HUES64 (cell line): ENCODE measurements around the gene TMEM59L.

ENCODE experiments used
- H3K27ac ChIP-seq: 2 replicates; pipeline ENCODE4 v1.7.0; 2013; ENCODE audit warnings: low read depth, low read length, inconsistent platforms
- H3K27me3 ChIP-seq: 2 replicates; pipeline ENCODE4 v1.6.1; 2013; ENCODE audit warnings: mild to moderate bottlenecking, low read length; ENCODE audit not compliant: insufficient read depth
- H3K36me3 ChIP-seq: 2 replicates; pipeline ENCODE4 v1.6.1; 2013; ENCODE audit warnings: mild to moderate bottlenecking, low read length; ENCODE audit not compliant: insufficient read depth
- H3K4me1 ChIP-seq: 2 replicates; pipeline ENCODE4 v1.6.1; 2013; ENCODE audit warnings: mild to moderate bottlenecking, low read length, moderate library complexity; ENCODE audit not compliant: insufficient read depth
- H3K4me3 ChIP-seq: 2 replicates; pipeline ENCODE4 v1.5.1; 2013; ENCODE audit warnings: mild to moderate bottlenecking, low read length, moderate library complexity
- H3K9ac ChIP-seq: 2 replicates; pipeline ENCODE4 v1.6.1; 2013; ENCODE audit warnings: mild to moderate bottlenecking, low read depth, low read length
- H3K9me3 ChIP-seq: 2 replicates; pipeline ENCODE4 v1.6.1; 2013; ENCODE audit warnings: low read depth, low read length; ENCODE audit not compliant: insufficient read depth
- WGBS: fragments of 150-250, 120-280 bp; methylation state at CpG from one replicate; pipeline ENCODE4 v1.1.7; 2013; ENCODE audit warnings: missing lambda C conversion rate; 5-methylcytosine and 5-hydroxymethylcytosine counted together

The TMEM59L gene

DNA sequence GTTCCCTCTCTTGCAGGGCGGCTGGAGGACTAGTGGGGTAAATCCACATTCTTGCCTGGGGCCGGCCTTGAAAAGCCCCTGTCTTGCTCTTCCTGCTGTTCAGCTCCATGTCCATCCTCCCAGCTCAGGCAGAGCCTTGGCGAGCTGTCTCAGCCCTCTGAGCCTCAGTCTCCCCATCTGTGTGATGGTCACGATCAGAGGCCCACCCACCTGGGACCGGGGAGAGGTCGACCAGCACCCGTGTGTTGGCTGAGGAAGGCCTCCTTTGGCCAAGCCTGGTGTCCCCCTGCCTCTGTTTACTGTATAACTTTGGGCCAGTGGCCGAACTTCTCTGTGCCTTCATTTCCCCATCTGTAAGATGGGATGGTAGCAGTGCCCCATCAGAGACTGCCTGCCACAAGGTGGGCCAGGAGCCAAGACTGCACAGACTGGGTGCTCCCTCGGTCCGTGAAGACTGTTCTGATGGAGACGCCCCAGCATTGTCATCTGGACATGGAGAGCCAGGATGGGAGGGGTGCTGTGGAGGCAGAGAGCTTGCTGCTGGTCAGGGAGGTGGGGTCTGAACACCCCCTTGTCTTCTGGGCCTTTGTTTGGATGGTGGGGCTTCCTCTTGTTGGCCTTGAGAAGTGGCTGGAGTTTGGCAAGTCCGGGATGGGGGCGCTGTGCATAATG, 42.6 kb downstream of the TMEM59L start:
- Histone ChIP-seq H3K4me3 (no peak overlapping the region), H3K9ac (no peak overlapping the region), H3K4me1 (peaks cover 17% of the 10 kb centered on the region), H3K9me3 (no peaks in the 10 kb centered on the region), H3K27ac (no peak overlapping the region), H3K36me3 (no peaks in the 10 kb centered on the region), H3K27me3 (peaks cover 4% of the 10 kb centered on the region; the same call in 1 of the 2 replicates)
- WGBS, result 96% methylated on average over 13 of the region's 13 CpGs

DNA sequence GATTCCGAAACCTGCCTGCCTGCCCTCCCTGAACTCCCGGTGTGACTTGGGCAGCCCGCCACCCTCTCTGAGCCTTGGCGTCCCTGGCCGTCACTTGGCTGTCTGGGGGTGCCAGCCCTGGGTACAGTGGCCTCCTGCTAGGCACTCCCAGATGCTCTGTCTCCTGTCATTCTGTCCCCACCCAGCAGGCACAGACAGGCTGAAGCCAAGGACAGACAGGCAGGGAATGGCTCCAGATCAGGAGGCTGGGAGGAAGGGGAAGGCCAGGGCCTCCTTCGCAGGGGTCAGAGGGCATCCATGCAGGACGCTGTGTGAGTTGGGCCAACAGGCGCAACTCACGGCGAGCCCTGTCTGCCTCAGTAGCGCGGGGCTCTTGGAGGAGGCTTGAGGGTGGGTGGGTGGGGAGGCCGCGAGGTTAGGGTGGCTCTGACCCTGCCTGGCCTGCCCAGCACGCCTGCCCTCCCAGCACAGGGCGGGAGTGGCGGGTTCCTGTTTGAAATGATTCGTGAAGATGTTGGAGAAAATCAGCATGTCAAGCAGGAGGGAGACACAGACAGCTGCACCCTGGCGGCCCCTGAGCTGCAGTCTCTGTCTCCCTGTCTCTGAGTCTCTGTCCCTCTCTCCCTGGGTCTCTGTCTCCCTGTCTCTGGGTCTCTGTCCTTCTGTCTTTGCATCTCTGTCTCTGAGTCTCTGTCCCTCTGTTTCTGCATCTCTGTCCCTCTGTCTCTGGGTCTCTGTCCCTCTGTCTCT, 43.8 kb downstream of the TMEM59L start:
- WGBS, result 90% methylated on average over 19 of the region's 19 CpGs
- Histone ChIP-seq H3K27ac (no peak overlapping the region), H3K4me3 (no peak overlapping the region), H3K9me3 (no peaks in the 10 kb centered on the region), H3K27me3 (peaks cover 4% of the 10 kb centered on the region; the same call in 1 of the 2 replicates), H3K9ac (no peak overlapping the region), H3K36me3 (no peaks in the 10 kb centered on the region), H3K4me1 (peaks cover 14% of the 10 kb centered on the region)

DNA sequence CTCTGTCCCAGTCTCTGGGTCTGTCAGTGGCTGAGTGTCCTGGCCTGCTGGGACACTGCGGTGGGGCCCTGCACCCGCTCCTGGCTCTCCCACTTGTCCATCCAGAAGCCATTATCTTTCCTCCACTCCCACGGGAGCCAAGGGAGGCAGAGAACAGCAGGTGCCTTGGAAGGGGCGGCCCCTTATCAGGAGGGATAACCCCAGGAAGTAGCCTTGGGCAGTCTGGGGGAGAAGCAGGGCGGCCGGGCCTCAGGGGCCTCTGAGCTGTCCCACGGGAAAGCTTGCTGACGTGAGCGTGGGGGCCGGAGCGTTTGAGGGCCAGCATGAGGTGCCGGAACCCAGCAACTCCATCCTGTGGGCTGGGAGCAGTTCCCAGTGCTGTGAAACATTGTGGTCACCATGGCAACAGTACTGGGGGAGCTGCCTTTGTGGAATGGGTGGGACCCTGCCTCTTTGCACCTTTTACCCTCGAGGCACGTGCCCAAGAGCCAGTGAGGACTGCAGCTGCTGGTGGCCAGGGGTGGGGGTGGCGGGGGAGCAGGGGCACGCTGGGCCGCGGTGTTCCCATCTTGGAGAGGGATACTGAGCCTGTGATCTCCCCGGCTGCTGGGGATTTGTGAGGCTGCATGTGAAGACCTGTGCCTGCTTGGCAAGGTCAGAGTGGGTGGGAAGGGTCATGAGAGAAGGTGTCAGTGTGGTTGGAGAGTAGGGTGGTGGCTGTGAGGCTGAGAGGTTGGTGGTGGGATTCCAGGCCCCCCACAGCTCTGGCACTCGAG, 45.1 kb downstream of the TMEM59L start:
- Histone ChIP-seq H3K9ac (no peak overlapping the region; the same call in 1 of the 2 replicates), H3K4me1 (peaks cover 12% of the 10 kb centered on the region; the same call in 1 of the 2 replicates), H3K36me3 (no peaks in the 10 kb centered on the region), H3K4me3 (no peak overlapping the region), H3K27me3 (peaks cover 4% of the 10 kb centered on the region; the same call in 1 of the 2 replicates), H3K27ac (no peak overlapping the region), H3K9me3 (no peaks in the 10 kb centered on the region)
- 59% methylated on average over 20 of the region's 20 CpGs for WGBS

DNA sequence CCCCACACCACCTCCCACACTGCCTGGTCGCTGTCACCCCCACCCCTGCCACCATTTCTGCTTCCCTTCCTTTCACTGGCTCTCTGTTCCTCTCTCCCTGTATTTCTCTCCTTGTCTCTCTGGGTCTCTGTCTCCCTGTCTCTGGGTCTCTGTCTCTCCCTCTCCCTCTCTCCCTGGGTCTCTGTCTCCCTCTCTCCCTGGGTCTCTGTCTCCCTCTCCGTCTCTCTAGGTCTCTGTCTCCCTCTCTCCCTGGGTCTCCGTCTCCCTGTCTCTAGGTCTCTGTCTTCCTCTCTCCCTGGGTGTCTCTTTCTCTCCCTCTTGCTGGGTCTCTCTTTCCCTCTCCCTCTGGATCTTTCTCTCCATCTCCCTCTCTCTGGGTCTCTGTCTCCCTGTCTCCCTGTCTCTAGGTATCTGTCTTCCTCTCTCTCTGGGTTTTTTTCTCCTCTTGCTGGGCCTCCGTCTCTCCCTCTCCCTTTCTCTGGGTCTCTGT, 45.7 kb downstream of the TMEM59L start:
- Histone ChIP-seq H3K36me3 (no peaks in the 10 kb centered on the region), H3K9ac (no peak overlapping the region), H3K27ac (no peak overlapping the region), H3K9me3 (no peaks in the 10 kb centered on the region), H3K27me3 (peaks cover 4% of the 10 kb centered on the region; the same call in 1 of the 2 replicates), H3K4me3 (no peak overlapping the region), H3K4me1 (peaks cover 17% of the 10 kb centered on the region; the same call in 1 of the 2 replicates)
- WGBS, result 84% methylated on average over 4 of the region's 4 CpGs

DNA sequence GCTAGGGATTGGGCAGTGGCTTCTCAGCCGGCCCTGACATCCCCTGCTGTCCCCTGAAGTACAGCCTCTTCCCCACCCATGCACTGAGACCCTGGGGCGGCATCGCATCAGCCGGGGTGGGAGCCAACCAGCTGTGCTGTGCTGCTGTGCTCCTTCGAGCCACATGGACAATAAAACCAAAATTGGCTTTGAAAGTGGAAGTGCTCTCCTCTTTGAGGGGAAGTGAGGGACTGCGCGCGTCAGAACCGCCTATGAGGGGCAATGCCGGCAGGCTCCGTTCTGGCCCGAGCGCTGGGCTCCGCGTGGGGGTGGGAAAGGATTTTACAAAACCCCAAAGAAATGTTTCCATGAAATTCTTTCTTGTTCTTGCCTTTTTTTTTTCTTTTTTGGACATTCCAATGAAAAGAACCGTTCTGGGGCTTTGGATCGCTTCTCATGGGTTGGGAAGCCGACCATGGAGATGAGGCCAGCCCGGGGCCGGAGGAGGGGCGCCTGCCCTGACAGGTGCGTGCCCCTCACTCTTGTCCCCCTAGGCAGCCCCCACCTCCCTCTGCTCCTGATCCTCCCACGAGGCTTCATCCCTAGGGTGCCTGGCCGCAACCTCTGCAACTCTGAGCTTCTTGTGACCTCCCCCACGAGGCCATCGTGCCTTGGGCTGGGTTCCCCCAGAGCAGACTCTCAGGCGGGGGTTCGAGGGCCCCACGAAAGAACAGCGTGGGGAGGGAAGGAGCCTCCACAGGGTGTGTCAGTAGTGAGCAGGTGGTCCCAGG, 46.8 kb downstream of the TMEM59L start:
- H3K27me3 ChIP-seq, result peaks cover 4% of the 10 kb centered on the region; the same call in 1 of the 2 replicates
- H3K36me3 ChIP-seq, result no peaks in the 10 kb centered on the region
- 85% methylated on average over 30 of the region's 30 CpGs for WGBS
- H3K27ac ChIP-seq, result no peak overlapping the region
- H3K4me1 ChIP-seq, result peaks cover 18% of the 10 kb centered on the region; the same call in 1 of the 2 replicates
- H3K9ac ChIP-seq, result no peak overlapping the region
- no peaks in the 10 kb centered on the region for H3K9me3 ChIP-seq
- no peak overlapping the region for H3K4me3 ChIP-seq

DNA sequence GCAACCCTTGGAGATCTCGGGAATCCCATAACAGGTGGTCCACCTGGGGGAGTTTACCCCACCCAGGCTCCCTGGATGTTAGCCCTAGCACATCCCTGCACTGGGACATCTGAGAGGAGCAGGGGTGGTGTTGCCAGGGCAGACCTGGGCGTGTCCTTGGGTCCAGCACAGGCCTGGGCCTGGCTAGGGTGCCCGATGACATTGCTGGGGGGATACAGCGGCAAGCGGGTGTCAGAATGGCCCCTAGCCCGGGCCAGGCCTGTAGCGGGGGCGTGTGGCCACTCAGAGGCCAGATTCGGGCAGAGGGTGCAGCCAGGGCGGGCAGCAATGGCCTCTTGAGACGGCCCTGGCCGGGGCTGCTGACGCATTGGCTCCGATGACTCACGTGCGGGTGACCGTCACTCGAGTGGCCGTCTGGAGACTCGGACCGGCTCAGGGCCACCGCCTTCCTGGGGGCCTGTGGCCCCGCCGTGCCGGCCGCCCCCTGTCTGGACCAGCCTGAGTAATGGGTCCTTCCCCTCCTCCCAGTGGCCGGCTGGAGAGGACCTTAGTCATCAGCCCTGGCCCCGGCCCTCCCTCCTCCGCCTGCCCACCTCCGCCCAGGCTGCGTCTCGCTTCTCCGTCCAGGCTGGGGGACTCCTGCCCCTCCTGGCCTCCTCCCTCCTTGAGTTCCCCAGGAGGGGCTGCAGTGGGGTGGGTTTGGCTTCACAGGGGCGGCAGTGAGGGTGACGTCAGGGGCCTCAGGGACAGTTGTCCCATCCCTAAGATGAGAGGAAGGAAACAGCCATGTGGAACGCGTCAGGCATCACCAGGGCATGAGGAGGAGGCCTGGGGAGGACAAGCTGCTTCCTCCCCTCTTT, 47.6 kb downstream of the TMEM59L start:
- 80% methylated on average over 37 of the region's 37 CpGs for WGBS
- no peak overlapping the region for H3K27ac ChIP-seq
- H3K9ac ChIP-seq, result no peak overlapping the region
- peaks cover 18% of the 10 kb centered on the region; the same call in 1 of the 2 replicates for H3K4me1 ChIP-seq
- no peaks in the 10 kb centered on the region for H3K36me3 ChIP-seq
- H3K4me3 ChIP-seq, result no peak overlapping the region
- H3K9me3 ChIP-seq, result no peaks in the 10 kb centered on the region
- peaks cover 4% of the 10 kb centered on the region; the same call in 1 of the 2 replicates for H3K27me3 ChIP-seq

DNA sequence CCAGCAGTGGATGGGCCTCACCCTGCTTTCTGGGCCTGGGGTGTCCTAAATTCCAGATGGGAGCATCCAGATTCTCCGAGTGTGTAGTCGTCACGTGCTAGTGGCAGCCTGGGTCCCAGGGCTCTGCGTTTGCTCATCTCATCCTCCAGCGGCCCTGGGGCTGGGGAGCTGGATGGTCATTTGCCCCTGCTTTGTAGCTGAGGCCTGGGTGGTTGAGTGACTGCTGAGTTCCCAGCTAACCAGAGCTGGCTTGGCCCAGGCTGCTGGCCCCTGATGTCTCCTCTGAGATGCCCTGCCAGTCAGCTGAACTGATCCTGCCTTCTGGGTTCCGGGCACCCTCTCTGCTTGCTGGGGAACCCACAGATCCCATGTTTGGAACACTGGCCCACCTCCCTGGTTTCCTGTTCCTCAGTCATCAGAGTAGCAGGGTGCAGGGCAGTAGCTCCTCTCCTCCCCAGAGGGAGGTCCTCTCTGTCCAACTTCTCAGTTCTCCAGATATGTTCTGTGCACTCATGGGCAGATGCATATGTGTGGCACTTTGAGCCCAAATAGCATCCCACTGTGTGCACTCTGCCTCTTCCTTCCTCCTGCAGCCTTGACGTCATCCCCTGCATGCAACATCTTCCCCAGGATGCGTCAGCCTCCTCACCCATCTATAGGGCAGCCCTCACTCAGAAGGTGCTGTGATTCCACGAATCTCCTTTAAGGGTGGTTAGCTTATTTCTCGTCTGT, 48.4 kb downstream of the TMEM59L start:
- Histone ChIP-seq H3K4me1 (peaks cover 18% of the 10 kb centered on the region; the same call in 1 of the 2 replicates), H3K9me3 (no peaks in the 10 kb centered on the region), H3K27me3 (peaks cover 4% of the 10 kb centered on the region; the same call in 1 of the 2 replicates), H3K36me3 (no peaks in the 10 kb centered on the region), H3K9ac (no peak overlapping the region), H3K4me3 (no peak overlapping the region), H3K27ac (no peak overlapping the region)
- 95% methylated on average over 10 of the region's 10 CpGs for WGBS

DNA sequence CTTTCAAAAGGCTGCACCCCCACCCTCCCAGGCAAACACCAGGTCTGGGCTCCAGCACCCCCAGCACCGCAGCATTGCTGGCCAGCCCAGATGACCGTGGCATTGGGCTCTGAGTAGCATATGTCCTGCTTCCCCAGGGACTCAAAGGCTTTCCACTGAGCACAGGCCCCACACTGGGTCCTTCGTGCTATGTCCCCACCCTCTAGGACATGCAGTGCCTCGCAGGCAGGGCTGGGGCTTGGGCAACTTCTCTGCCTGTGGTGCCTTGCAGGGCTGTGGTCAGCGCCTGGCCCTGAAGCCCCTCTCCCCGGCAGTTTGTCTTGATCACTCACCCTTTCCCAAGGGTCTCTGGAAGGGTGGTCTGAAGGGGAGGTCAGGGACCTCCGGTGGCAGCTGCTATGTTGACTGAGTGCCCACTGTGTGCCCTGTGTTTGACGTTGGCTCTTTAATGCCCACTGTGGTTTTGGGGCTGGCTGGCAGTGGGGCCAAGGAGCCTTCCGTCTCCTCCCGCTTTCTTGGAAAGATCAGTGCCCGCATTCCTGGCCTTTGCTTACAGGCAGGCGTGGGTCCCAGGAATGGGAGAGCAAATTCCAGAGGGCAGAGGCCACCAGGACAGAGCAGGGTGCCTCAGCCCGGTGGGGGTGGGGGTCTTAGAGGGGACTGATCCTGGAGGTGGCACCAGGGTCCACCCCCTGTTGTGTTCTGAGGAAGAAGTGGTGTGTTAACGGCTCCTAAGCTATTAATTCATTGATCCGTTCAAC, 50.5 kb downstream of the TMEM59L start:
- Histone ChIP-seq H3K4me1 (peaks cover 9% of the 10 kb centered on the region; the same call in 1 of the 2 replicates), H3K27me3 (no peaks in the 10 kb centered on the region), H3K9ac (no peak overlapping the region; the same call in 1 of the 2 replicates), H3K36me3 (peaks cover 7% of the 10 kb centered on the region; the same call in 1 of the 2 replicates), H3K4me3 (no peak overlapping the region), H3K27ac (0 out of 2 replicates have a peak overlapping the region, but pooled peaks have one; percentile 5), H3K9me3 (no peaks in the 10 kb centered on the region)
- 79% methylated on average over 15 of the region's 15 CpGs for WGBS
